ENCODE data around the gene CFAP74. TPM values are rescaled to one million over a fixed set of nuclear protein-coding genes. Genes with fewer than 3 reads are reported as not detected.

The CFAP74 gene
- total and polyA plus RNA-seq, 9 of the 15 experiments (the other 6 are each of a cell fraction or from before 2014, with no cell fraction given), result 0.03 to 0.15 (median 0.05) TPM; not detected in 6

DNA sequence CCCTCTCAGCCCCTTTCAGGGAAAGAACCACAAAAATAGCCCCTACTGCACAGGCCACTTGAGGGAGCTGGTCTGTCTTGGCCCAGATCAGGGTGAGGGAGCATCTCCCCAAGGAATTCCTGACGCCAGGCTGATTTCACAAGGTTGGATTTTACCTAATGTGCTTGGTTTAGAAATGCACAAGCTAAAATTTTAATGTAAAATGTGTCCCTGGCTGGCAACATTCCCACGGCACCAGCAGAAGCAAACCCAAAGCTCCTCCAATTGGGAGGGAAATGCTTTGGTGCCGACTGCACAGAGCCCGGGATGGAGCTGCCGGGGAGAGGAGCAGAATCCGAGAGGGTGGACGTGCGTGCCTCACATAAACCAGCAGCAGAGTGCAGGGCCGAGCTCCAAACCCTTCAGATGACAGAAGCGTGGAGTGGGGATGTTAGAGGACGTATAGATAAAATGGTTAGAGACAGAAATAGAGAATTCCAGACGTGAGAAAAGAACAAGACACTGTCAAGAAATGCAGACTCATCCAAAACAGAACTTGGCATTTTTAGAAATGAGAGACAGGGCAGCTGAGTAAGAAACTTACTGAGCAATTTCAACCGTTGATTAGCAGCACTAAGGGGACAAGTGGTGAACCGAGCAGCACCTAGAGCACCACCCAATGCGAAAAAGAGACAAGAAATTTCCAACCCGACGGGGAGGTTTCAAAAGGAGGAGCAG lies 42.9 kb downstream of the CFAP74 start (continued):
- TF ChIP-seq, protein P1, sequence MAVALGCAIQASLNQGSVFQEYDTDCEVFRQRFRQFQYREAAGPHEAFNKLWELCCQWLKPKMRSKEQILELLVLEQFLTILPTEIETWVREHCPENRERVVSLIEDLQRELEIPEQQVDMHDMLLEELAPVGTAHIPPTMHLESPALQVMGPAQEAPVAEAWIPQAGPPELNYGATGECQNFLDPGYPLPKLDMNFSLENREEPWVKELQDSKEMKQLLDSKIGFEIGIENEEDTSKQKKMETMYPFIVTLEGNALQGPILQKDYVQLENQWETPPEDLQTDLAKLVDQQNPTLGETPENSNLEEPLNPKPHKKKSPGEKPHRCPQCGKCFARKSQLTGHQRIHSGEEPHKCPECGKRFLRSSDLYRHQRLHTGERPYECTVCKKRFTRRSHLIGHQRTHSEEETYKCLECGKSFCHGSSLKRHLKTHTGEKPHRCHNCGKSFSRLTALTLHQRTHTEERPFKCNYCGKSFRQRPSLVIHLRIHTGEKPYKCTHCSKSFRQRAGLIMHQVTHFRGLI (CRISPR knock-in tag; IDR thresholded peaks at IDR 0.05), result no peak
- TF ChIP-seq SRSF7 (optimal IDR thresholded peaks at IDR 0.05; ENCODE audit: low read depth, low read length) (no peak), ZNF778 (CRISPR knock-in tag; IDR thresholded peaks at IDR 0.05) (no peak), C11orf30 (IDR thresholded peaks at IDR 0.05; ENCODE audit: low read depth) (peak; percentile 65), CREM (IDR thresholded peaks at IDR 0.05; ENCODE audit: low read depth) (no peak), U2AF1 (optimal IDR thresholded peaks at IDR 0.05; ENCODE audit: low read depth, low read length) (no peak), HEY1 (CRISPR knock-in tag; IDR thresholded peaks at IDR 0.05; ENCODE audit: borderline replicate concordance) (no peak), ZNF316 (IDR thresholded peaks at IDR 0.05) (peak; percentile 90), POLR2AphosphoS2 (IDR thresholded peaks at IDR 0.05; ENCODE audit: low read length) (no peak), NFE2 (IDR thresholded peaks at IDR 0.05; ENCODE audit: low read depth) (peak; percentile 25; the same call in 1 of the 2 replicates)
- TF ChIP-seq, protein P2, sequence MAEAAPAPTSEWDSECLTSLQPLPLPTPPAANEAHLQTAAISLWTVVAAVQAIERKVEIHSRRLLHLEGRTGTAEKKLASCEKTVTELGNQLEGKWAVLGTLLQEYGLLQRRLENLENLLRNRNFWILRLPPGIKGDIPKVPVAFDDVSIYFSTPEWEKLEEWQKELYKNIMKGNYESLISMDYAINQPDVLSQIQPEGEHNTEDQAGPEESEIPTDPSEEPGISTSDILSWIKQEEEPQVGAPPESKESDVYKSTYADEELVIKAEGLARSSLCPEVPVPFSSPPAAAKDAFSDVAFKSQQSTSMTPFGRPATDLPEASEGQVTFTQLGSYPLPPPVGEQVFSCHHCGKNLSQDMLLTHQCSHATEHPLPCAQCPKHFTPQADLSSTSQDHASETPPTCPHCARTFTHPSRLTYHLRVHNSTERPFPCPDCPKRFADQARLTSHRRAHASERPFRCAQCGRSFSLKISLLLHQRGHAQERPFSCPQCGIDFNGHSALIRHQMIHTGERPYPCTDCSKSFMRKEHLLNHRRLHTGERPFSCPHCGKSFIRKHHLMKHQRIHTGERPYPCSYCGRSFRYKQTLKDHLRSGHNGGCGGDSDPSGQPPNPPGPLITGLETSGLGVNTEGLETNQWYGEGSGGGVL (CRISPR knock-in tag; IDR thresholded peaks at IDR 0.05), result no peak
- TF ChIP-seq, protein P3, sequence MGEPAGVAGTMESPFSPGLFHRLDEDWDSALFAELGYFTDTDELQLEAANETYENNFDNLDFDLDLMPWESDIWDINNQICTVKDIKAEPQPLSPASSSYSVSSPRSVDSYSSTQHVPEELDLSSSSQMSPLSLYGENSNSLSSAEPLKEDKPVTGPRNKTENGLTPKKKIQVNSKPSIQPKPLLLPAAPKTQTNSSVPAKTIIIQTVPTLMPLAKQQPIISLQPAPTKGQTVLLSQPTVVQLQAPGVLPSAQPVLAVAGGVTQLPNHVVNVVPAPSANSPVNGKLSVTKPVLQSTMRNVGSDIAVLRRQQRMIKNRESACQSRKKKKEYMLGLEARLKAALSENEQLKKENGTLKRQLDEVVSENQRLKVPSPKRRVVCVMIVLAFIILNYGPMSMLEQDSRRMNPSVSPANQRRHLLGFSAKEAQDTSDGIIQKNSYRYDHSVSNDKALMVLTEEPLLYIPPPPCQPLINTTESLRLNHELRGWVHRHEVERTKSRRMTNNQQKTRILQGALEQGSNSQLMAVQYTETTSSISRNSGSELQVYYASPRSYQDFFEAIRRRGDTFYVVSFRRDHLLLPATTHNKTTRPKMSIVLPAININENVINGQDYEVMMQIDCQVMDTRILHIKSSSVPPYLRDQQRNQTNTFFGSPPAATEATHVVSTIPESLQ (CRISPR knock-in tag; IDR thresholded peaks at IDR 0.05), result no peak
- TF ChIP-seq, protein P4, sequence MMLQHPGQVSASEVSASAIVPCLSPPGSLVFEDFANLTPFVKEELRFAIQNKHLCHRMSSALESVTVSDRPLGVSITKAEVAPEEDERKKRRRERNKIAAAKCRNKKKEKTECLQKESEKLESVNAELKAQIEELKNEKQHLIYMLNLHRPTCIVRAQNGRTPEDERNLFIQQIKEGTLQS (IDR thresholded peaks at IDR 0.05), result no peak
- TF ChIP-seq, protein P4 (CRISPR knock-in tag; conservative IDR thresholded peaks at IDR 0.05), result 0 out of 2 replicates have a peak, but pooled peaks have one; percentile 1
